ENCODE data around the gene PLA2G7. TPM values are rescaled to one million over a fixed set of nuclear protein-coding genes. Genes with fewer than 3 reads are reported as not detected.

PLA2G7 gene
- total and polyA plus RNA-seq, 9 donors, result 0.18 to 15.1 (median 1.6) TPM

GRCh38 chr6:46657642-46658041 lies 77.5 kb downstream of the PLA2G7 start:
- Histone ChIP-seq H3K36me3 (no peaks in the 10 kb centered on the region), H3K4me1 (ENCODE audit: insufficient read depth) (no peaks in the 10 kb centered on the region), H3K4me3 (no peak overlapping the region), H3K9me3 (no peaks in the 10 kb centered on the region), H3K27ac (no peak overlapping the region), H3K27me3 (no peaks in the 10 kb centered on the region)
- TF ChIP-seq POLR2A (IDR thresholded peaks at IDR 0.05) (no peak), EP300 (IDR thresholded peaks at IDR 0.05) (no peak)
- TF ChIP-seq, protein P1, sequence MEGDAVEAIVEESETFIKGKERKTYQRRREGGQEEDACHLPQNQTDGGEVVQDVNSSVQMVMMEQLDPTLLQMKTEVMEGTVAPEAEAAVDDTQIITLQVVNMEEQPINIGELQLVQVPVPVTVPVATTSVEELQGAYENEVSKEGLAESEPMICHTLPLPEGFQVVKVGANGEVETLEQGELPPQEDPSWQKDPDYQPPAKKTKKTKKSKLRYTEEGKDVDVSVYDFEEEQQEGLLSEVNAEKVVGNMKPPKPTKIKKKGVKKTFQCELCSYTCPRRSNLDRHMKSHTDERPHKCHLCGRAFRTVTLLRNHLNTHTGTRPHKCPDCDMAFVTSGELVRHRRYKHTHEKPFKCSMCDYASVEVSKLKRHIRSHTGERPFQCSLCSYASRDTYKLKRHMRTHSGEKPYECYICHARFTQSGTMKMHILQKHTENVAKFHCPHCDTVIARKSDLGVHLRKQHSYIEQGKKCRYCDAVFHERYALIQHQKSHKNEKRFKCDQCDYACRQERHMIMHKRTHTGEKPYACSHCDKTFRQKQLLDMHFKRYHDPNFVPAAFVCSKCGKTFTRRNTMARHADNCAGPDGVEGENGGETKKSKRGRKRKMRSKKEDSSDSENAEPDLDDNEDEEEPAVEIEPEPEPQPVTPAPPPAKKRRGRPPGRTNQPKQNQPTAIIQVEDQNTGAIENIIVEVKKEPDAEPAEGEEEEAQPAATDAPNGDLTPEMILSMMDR (IDR thresholded peaks at IDR 0.05), result no peak
- intact Hi-C loops (cut with DNase I), result no loop called here
- DNase-seq, result no peak

- no peak overlapping the region for H3K4me3 ChIP-seq
- TF ChIP-seq, protein P1 (IDR thresholded peaks at IDR 0.05), result no peak
- TF ChIP-seq POLR2A (IDR thresholded peaks at IDR 0.05), result no peak
- no peak for TF ChIP-seq EP300 (IDR thresholded peaks at IDR 0.05)
- no peaks in the 10 kb centered on the region for H3K9me3 ChIP-seq
- H3K27ac ChIP-seq, result no peak overlapping the region
- intact Hi-C loops (cut with DNase I), result no loop called here
- DNase-seq, result no peak
- WGBS, 3 donors, result 82 to 89% (median 88%) methylated on average over 6 of the region's 6 CpGs
- H3K4me1 ChIP-seq (ENCODE audit: insufficient read depth), result no peaks in the 10 kb centered on the region
- no peaks in the 10 kb centered on the region for H3K36me3 ChIP-seq
- H3K27me3 ChIP-seq, result no peaks in the 10 kb centered on the region
Measured at GRCh38 chr6:46655803-46656202, 79.4 kb downstream of the PLA2G7 start.

Other genes starting within 250 kb of the PLA2G7 start
- gene RCAN2, start 243.9 kb downstream of the PLA2G7 start, total RNA-seq, result 10 to 100 TPM; 12.0 to 40.4 (median 15.5) TPM
- 10 to 100 TPM; 25.6 to 75.3 TPM for gene RCAN2, start 243.9 kb downstream of the PLA2G7 start, polyA plus RNA-seq
- gene CYP39A1, start 82.6 kb downstream of the PLA2G7 start, total RNA-seq, result 10 to 100 TPM in 6 of 7 donors, 1 to 10 TPM in 1; 9.3 to 22.9 (median 15.0) TPM
- gene CYP39A1, start 82.6 kb downstream of the PLA2G7 start, polyA plus RNA-seq, result 10 to 100 TPM in 1 of 2 donors, 1 to 10 TPM in 1; 9.0 to 15.2 TPM
- gene SLC25A27, start 82.4 kb downstream of the PLA2G7 start, total RNA-seq, result 10 to 100 TPM; 21.0 to 56.9 (median 37.0) TPM
- gene SLC25A27, start 82.4 kb downstream of the PLA2G7 start, polyA plus RNA-seq, result 10 to 100 TPM; 28.8 to 49.2 TPM
- gene TDRD6, start 47.5 kb downstream of the PLA2G7 start, total RNA-seq, result under 1 TPM; 0.20 to 0.96 (median 0.37) TPM
- under 1 TPM; 0.27 to 0.58 TPM for gene TDRD6, start 47.5 kb downstream of the PLA2G7 start, polyA plus RNA-seq
- gene ANKRD66, start 11.6 kb upstream of the PLA2G7 start, total RNA-seq, result 10 to 100 TPM in 1 of 7 donors, under 1 TPM in 4, not detected in 2; 0.12 to 18.0 (median 0.50) TPM
- gene ANKRD66, start 11.6 kb upstream of the PLA2G7 start, polyA plus RNA-seq, result not detected
- gene MEP1A, start 58.0 kb upstream of the PLA2G7 start, total RNA-seq, result 1 to 10 TPM in 1 of 7 donors, under 1 TPM in 1, not detected in 5; 0.80 to 3.0 TPM
- under 1 TPM in 1 of 2 donors, not detected in 1; 0.13 TPM for gene MEP1A, start 58.0 kb upstream of the PLA2G7 start, polyA plus RNA-seq
- gene ADGRF5, start 186.6 kb upstream of the PLA2G7 start, total RNA-seq, result 10 to 100 TPM in 3 of 7 donors, 1 to 10 TPM in 4; 4.7 to 22.3 (median 7.0) TPM
- gene ADGRF5, start 186.6 kb upstream of the PLA2G7 start, polyA plus RNA-seq, result 10 to 100 TPM; 13.1 to 41.2 TPM

Measured in ovary (tissue), 9 donors.